ENCODE data around the gene TTLL6.

DNA sequence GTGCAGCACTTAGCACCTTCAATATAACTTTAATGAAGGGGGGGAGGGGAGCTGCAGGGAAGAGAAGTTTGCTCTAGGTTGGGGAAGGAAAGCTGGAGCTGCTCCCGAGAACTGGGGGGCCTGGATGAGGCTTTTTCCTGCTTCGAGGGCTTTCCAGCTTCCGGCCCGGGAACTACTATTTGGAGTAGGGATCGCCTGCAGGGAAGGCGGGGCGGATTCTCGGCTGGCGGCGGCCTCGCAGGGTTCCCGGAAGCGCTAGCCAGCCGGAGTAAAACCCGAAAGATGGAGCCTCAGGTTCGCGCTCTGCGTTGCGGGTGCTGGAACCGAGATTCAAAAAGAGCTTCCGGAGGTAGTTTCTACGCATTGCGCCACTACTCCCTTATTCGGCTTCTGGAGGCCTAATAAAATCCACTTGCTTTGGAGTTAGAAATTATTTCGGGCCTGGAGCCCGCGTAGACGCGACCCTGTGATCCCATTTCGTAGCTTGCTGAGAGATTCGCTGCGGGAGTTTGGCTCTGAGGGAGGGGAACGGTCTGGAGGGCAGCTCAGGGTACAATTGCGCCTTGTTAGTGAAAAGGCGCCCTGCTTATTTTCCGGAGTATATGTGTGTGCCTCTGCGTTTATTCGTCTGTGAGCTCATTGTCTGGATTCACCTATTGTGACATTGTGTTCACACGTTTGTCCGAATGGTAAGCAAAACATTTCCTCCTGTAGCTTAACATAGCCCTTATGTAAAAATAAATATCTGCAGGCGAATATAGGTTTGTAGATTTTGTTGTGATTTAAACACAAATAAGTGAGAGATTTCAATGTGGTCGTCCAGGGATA lies 93.4 kb downstream of the TTLL6 start:
- TF ChIP-seq, protein P1, sequence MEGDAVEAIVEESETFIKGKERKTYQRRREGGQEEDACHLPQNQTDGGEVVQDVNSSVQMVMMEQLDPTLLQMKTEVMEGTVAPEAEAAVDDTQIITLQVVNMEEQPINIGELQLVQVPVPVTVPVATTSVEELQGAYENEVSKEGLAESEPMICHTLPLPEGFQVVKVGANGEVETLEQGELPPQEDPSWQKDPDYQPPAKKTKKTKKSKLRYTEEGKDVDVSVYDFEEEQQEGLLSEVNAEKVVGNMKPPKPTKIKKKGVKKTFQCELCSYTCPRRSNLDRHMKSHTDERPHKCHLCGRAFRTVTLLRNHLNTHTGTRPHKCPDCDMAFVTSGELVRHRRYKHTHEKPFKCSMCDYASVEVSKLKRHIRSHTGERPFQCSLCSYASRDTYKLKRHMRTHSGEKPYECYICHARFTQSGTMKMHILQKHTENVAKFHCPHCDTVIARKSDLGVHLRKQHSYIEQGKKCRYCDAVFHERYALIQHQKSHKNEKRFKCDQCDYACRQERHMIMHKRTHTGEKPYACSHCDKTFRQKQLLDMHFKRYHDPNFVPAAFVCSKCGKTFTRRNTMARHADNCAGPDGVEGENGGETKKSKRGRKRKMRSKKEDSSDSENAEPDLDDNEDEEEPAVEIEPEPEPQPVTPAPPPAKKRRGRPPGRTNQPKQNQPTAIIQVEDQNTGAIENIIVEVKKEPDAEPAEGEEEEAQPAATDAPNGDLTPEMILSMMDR (IDR thresholded peaks at IDR 0.05; ENCODE audit: low read length), result no peak
- TF ChIP-seq EZH2 (IDR thresholded peaks at IDR 0.05; ENCODE audit: borderline replicate concordance, low read length), result no peak
